ENCODE measurements around the gene JAG2. TPM values are rescaled to one million over a fixed set of nuclear protein-coding genes. Genes with fewer than 3 reads are reported as not detected.

JAG2 gene
- total RNA-seq, 1 experiment from 2014 or later, result 12.2 TPM

DNA sequence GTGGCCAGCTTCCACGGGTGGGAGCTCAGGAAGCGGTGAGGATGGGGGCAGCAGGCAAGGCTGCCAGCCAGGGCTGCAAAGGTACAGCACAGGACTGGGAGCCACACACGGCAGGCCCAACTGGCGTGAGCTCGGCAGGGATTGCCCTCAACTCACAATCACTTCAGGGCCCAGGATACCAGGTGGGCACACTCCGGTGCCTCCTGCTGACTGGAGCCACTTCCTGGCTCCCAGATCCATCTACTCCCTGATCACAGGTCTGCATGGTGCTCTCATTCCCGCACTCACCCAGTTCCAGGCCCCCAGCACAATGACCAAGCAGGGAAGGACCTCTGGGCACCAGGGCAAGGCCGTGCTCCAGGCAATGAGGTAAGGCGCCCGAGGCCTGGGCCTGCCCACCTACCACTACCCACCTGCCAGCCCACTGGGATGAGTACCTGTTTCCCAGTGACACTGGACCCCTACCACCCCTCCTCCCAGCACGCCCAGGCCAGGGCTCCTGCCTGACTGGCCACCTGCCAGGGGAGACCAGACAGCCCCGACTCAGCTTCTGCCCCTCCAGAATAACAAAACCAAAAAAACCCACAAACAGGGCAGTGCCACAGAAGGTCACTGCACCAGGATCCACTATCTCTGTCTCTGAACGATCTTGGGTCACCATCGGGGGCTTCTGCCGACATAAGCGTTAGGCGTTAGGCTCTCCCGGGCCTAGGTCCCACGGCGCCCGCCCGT lies 1.8 kb downstream of the JAG2 start (continued):
- TF ChIP-seq, protein P1, sequence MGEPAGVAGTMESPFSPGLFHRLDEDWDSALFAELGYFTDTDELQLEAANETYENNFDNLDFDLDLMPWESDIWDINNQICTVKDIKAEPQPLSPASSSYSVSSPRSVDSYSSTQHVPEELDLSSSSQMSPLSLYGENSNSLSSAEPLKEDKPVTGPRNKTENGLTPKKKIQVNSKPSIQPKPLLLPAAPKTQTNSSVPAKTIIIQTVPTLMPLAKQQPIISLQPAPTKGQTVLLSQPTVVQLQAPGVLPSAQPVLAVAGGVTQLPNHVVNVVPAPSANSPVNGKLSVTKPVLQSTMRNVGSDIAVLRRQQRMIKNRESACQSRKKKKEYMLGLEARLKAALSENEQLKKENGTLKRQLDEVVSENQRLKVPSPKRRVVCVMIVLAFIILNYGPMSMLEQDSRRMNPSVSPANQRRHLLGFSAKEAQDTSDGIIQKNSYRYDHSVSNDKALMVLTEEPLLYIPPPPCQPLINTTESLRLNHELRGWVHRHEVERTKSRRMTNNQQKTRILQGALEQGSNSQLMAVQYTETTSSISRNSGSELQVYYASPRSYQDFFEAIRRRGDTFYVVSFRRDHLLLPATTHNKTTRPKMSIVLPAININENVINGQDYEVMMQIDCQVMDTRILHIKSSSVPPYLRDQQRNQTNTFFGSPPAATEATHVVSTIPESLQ (CRISPR knock-in tag; IDR thresholded peaks at IDR 0.05), result no peak
- no peak for TF ChIP-seq CREB1 (CRISPR knock-in tag; IDR thresholded peaks at IDR 0.05)
- no peak for TF ChIP-seq ZNF263 (CRISPR knock-in tag; IDR thresholded peaks at IDR 0.05; ENCODE audit: low read depth)
- TF ChIP-seq CBFB (CRISPR knock-in tag; IDR thresholded peaks at IDR 0.05; ENCODE audit: low read depth), result no peak
- TF ChIP-seq HMGA2 (CRISPR knock-in tag; IDR thresholded peaks at IDR 0.05), result no peak
- TF ChIP-seq NFYB (CRISPR knock-in tag; conservative IDR thresholded peaks at IDR 0.05; ENCODE audit: low read depth), result no peak
- no peak for TF ChIP-seq MYBL2 (CRISPR knock-in tag; IDR thresholded peaks at IDR 0.05)
- TF ChIP-seq JAZF1 (CRISPR knock-in tag; IDR thresholded peaks at IDR 0.05), result no peak
- no peak for TF ChIP-seq TEAD4 (CRISPR knock-in tag; IDR thresholded peaks at IDR 0.05)
- TF ChIP-seq CREM (CRISPR knock-in tag; IDR thresholded peaks at IDR 0.05), result no peak
- TF ChIP-seq, protein P2, sequence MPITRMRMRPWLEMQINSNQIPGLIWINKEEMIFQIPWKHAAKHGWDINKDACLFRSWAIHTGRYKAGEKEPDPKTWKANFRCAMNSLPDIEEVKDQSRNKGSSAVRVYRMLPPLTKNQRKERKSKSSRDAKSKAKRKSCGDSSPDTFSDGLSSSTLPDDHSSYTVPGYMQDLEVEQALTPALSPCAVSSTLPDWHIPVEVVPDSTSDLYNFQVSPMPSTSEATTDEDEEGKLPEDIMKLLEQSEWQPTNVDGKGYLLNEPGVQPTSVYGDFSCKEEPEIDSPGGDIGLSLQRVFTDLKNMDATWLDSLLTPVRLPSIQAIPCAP (CRISPR knock-in tag; IDR thresholded peaks at IDR 0.05), result no peak
- no peak for TF ChIP-seq MXD4 (CRISPR knock-in tag; IDR thresholded peaks at IDR 0.05; ENCODE audit: borderline replicate concordance)

DNA sequence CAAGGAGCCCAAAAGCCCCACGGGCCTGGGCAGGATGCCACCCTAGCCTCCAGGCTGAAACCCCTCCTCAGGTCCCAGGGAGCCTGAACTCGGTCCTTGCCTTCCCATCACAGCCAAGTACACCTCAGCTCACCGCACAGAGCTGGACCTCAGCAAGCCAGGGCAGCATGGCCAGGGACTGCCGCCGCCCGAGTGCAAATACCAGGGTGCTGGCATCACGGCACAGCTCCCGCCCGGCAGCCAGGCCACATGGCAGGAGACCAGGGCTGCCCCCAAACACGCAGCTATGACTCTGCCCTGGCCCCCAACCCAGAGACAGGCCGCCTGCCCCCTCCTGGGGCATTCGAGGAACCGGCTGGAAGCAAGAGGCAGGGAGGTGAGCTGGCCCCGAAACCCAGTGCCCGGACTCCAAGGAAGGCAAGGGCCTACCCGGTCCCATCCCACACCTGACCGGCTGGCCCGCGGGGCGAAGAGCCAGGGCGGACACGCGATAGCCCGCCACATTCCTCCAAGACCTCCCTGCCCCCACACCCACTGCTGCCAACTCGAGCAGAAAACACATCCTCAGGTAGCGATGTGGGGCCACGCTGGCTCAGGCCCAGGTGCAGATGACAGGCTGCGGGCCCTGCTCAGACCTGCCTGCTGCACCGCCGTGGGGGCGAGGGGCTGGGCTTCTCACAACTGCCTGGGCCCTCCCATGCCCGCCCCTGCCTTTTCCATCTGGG lies 2.7 kb downstream of the JAG2 start:
- DNase-seq (ENCODE audit: low spot score) (no peak), ATAC-seq (no peak)
- peaks cover 15% of the 10 kb centered on the region for H3K27me3 Mint-ChIP-seq (ENCODE audit: low read depth)
- H3K9me3 Mint-ChIP-seq, result no peaks in the 10 kb centered on the region
- no peaks in the 10 kb centered on the region for H3K4me1 Mint-ChIP-seq
- H3K27ac Mint-ChIP-seq, result no peak overlapping the region
- ChIA-PET CTCF (interaction anchor here (1.0 to 1.7 kb wide), 3 partner anchors 11 to 79 kb away, joined by 3 to 11 read pairs (median 5); no protein-coding TSS in a partner anchor), POLR2A (no interaction called here)
- H3K36me3 Mint-ChIP-seq, result no peaks in the 10 kb centered on the region
- TF ChIP-seq, protein P3, sequence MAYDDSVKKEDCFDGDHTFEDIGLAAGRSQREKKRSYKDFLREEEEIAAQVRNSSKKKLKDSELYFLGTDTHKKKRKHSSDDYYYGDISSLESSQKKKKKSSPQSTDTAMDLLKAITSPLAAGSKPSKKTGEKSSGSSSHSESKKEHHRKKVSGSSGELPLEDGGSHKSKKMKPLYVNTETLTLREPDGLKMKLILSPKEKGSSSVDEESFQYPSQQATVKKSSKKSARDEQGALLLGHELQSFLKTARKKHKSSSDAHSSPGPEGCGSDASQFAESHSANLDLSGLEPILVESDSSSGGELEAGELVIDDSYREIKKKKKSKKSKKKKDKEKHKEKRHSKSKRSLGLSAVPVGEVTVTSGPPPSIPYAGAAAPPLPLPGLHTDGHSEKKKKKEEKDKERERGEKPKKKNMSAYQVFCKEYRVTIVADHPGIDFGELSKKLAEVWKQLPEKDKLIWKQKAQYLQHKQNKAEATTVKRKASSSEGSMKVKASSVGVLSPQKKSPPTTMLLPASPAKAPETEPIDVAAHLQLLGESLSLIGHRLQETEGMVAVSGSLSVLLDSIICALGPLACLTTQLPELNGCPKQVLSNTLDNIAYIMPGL (CRISPR knock-in tag; IDR thresholded peaks at IDR 0.05), result no peak
- no peak for TF ChIP-seq GABPB1 (CRISPR knock-in tag; IDR thresholded peaks at IDR 0.05)
- TF ChIP-seq, protein P4, sequence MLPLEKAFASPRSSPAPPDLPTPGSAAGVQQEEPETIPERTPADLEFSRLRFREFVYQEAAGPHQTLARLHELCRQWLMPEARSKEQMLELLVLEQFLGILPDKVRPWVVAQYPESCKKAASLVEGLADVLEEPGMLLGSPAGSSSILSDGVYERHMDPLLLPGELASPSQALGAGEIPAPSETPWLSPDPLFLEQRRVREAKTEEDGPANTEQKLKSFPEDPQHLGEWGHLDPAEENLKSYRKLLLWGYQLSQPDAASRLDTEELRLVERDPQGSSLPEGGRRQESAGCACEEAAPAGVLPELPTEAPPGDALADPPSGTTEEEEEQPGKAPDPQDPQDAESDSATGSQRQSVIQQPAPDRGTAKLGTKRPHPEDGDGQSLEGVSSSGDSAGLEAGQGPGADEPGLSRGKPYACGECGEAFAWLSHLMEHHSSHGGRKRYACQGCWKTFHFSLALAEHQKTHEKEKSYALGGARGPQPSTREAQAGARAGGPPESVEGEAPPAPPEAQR (CRISPR knock-in tag; IDR thresholded peaks at IDR 0.05), result no peak
- TF ChIP-seq, protein P5, sequence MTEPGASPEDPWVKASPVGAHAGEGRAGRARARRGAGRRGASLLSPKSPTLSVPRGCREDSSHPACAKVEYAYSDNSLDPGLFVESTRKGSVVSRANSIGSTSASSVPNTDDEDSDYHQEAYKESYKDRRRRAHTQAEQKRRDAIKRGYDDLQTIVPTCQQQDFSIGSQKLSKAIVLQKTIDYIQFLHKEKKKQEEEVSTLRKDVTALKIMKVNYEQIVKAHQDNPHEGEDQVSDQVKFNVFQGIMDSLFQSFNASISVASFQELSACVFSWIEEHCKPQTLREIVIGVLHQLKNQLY (CRISPR knock-in tag; IDR thresholded peaks at IDR 0.05), result no peak
- TF ChIP-seq, protein P6, sequence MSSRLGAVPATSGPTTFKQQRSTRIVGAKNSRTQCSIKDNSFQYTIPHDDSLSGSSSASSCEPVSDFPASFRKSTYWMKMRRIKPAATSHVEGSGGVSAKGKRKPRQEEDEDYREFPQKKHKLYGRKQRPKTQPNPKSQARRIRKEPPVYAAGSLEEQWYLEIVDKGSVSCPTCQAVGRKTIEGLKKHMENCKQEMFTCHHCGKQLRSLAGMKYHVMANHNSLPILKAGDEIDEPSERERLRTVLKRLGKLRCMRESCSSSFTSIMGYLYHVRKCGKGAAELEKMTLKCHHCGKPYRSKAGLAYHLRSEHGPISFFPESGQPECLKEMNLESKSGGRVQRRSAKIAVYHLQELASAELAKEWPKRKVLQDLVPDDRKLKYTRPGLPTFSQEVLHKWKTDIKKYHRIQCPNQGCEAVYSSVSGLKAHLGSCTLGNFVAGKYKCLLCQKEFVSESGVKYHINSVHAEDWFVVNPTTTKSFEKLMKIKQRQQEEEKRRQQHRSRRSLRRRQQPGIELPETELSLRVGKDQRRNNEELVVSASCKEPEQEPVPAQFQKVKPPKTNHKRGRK (CRISPR knock-in tag; IDR thresholded peaks at IDR 0.05; ENCODE audit: borderline replicate concordance), result no peak
- TF ChIP-seq ESRRA (CRISPR knock-in tag; IDR thresholded peaks at IDR 0.05; ENCODE audit: borderline replicate concordance), result no peak
- no peak for TF ChIP-seq FOXP1 (CRISPR knock-in tag; IDR thresholded peaks at IDR 0.05; ENCODE audit: borderline replicate concordance)
- no peak for TF ChIP-seq ZNF317 (CRISPR knock-in tag; IDR thresholded peaks at IDR 0.05; ENCODE audit: borderline replicate concordance, low read depth)
- TF ChIP-seq, protein P7, sequence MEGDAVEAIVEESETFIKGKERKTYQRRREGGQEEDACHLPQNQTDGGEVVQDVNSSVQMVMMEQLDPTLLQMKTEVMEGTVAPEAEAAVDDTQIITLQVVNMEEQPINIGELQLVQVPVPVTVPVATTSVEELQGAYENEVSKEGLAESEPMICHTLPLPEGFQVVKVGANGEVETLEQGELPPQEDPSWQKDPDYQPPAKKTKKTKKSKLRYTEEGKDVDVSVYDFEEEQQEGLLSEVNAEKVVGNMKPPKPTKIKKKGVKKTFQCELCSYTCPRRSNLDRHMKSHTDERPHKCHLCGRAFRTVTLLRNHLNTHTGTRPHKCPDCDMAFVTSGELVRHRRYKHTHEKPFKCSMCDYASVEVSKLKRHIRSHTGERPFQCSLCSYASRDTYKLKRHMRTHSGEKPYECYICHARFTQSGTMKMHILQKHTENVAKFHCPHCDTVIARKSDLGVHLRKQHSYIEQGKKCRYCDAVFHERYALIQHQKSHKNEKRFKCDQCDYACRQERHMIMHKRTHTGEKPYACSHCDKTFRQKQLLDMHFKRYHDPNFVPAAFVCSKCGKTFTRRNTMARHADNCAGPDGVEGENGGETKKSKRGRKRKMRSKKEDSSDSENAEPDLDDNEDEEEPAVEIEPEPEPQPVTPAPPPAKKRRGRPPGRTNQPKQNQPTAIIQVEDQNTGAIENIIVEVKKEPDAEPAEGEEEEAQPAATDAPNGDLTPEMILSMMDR (IDR thresholded peaks at IDR 0.05), result no peak
- TF ChIP-seq FOXJ3 (CRISPR knock-in tag; IDR thresholded peaks at IDR 0.05; ENCODE audit: borderline replicate concordance), result no peak
- TF ChIP-seq, protein P8, sequence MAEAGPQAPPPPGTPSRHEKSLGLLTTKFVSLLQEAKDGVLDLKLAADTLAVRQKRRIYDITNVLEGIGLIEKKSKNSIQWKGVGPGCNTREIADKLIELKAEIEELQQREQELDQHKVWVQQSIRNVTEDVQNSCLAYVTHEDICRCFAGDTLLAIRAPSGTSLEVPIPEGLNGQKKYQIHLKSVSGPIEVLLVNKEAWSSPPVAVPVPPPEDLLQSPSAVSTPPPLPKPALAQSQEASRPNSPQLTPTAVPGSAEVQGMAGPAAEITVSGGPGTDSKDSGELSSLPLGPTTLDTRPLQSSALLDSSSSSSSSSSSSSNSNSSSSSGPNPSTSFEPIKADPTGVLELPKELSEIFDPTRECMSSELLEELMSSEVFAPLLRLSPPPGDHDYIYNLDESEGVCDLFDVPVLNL (CRISPR knock-in tag; IDR thresholded peaks at IDR 0.05; ENCODE audit: borderline replicate concordance, low read depth), result no peak
- no peak overlapping the region for H3K4me3 Mint-ChIP-seq

Measured in WTC11 (cell line).